CD14-positive monocyte (primary cell): ENCODE measurements around the gene S1PR4. TPM values are rescaled to one million over a fixed set of nuclear protein-coding genes. Genes with fewer than 3 reads are reported as not detected.
A peak's percentile ranks its signal among the peaks of the same experiment; 100 is the strongest.

Source experiments
- DNase-seq, 3 donors: peaks; one replicate each; pipeline ENCODE4 v3.0.0-alpha.2; 2011 to 2022
- H2AFZ ChIP-seq: 2 replicates; pipeline ENCODE4 v1.6.0; 2012; ENCODE audit warnings: mild to moderate bottlenecking, low read depth, low read length, inconsistent platforms; ENCODE audit not compliant: insufficient read depth, poor library complexity, severe bottlenecking
- H3K27ac ChIP-seq, 2 donors: 1 replicate in 1 of 2; 2 replicates in 1 of 2; pipeline ENCODE4 v1.5.1; 2012 to 2013; ENCODE audit warnings: low read length in 2 of 2, control low read depth in 1 of 2, inconsistent platforms in 1 of 2, low read depth in 1 of 2, mild to moderate bottlenecking in 1 of 2
- H3K27me3 ChIP-seq, 2 donors: one replicate each; pipeline versions ENCODE4 v1.6.0 to v1.6.1; 2011 to 2013; ENCODE audit warnings: low read length in 2 of 2; ENCODE audit not compliant: control insufficient read depth in 2 of 2, insufficient read depth in 2 of 2
- H3K36me3 ChIP-seq, 2 donors: replicated peaks in 1 of 2; 1 replicate in 1 of 2; 2 replicates in 1 of 2; pipeline versions ENCODE4 v1.5.1 to v1.6.1; 2012 to 2013; ENCODE audit warnings: low read length in 2 of 2, control low read depth in 1 of 2, inconsistent platforms in 1 of 2, mild to moderate bottlenecking in 1 of 2; ENCODE audit not compliant: insufficient read depth in 2 of 2, control insufficient read depth in 1 of 2
- H3K4me1 ChIP-seq, 2 donors: 1 replicate in 1 of 2; 2 replicates in 1 of 2; pipeline versions ENCODE4 v1.5.1 to v1.6.1; 2012 to 2013; ENCODE audit warnings: low read length in 2 of 2, control low read depth in 1 of 2, inconsistent platforms in 1 of 2, mild to moderate bottlenecking in 1 of 2, moderate library complexity in 1 of 2; ENCODE audit not compliant: insufficient read depth in 2 of 2, control insufficient read depth in 1 of 2
- H3K4me2 ChIP-seq: replicated peaks from 2 replicates; pipeline ENCODE3; 2012; ENCODE audit warnings: low read length, moderate library complexity, mild to moderate bottlenecking; ENCODE audit not compliant: poor library complexity, severe bottlenecking; ENCODE audit errors: extremely low read depth
- H3K4me3 ChIP-seq, 3 experiments: fragments of 200-600 bp in 1 of 3; sonication (generic) in 1 of 3; replicated peaks in 1 of 3; 1 replicate in 2 of 3; 2 replicates in 1 of 3; pipeline ENCODE4 v1.5.1; 2011 to 2013; ENCODE audit warnings: low read length in 3 of 3, mild to moderate bottlenecking in 3 of 3, control low read depth in 2 of 3, low read depth in 2 of 3, inconsistent platforms in 1 of 3, moderate library complexity in 1 of 3
- H3K79me2 ChIP-seq: 2 replicates; pipeline ENCODE4 v1.6.0; 2012; ENCODE audit warnings: mild to moderate bottlenecking, control low read depth, inconsistent platforms, low read length, moderate library complexity; ENCODE audit not compliant: insufficient read depth
- H3K9ac ChIP-seq: 2 replicates; pipeline ENCODE4 v1.6.0; 2017; ENCODE audit warnings: low read length, mild to moderate bottlenecking; ENCODE audit not compliant: insufficient read depth, poor library complexity, severe bottlenecking
- H3K9me3 ChIP-seq, 2 donors: replicated peaks in 1 of 2; 1 replicate in 1 of 2; 2 replicates in 1 of 2; pipeline versions ENCODE4 v1.5.1 to v1.6.1; 2012 to 2013; ENCODE audit warnings: low read length in 2 of 2, control low read depth in 1 of 2; ENCODE audit not compliant: control insufficient read depth in 1 of 2, insufficient read depth in 1 of 2
- H4K20me1 ChIP-seq: 2 replicates; pipeline ENCODE4 v1.6.0; 2012; ENCODE audit warnings: mild to moderate bottlenecking, low read length, control low read depth, moderate library complexity; ENCODE audit not compliant: insufficient read depth
- H3K27ac Mint-ChIP-seq, 7 donors: one replicate each; pipeline ENCODE4 v1.8.0; 2020; ENCODE audit warnings: mild to moderate bottlenecking in 7 of 7, mixed read lengths in 7 of 7, moderate library complexity in 6 of 7, inconsistent platforms in 2 of 7
- H3K27me3 Mint-ChIP-seq, 3 donors: one replicate each; pipeline ENCODE4 v1.8.0; 2021 to 2022; ENCODE audit warnings: low read depth in 3 of 3, mild to moderate bottlenecking in 3 of 3, mixed read lengths in 3 of 3, moderate library complexity in 3 of 3, inconsistent platforms in 1 of 3
- H3K36me3 Mint-ChIP-seq, 2 donors: one replicate each; pipeline ENCODE4 v1.8.0; 2020; ENCODE audit warnings: mixed read lengths in 2 of 2, inconsistent platforms in 1 of 2, mild to moderate bottlenecking in 1 of 2
- H3K4me1 Mint-ChIP-seq: one replicate; pipeline ENCODE4 v1.8.0; 2020; ENCODE audit warnings: mild to moderate bottlenecking, mixed read lengths
- H3K4me3 Mint-ChIP-seq, 2 donors: one replicate each; pipeline ENCODE4 v1.8.0; 2020; ENCODE audit warnings: mild to moderate bottlenecking in 2 of 2, mixed read lengths in 2 of 2, moderate library complexity in 1 of 2
- H3K9me3 Mint-ChIP-seq, 7 donors: one replicate each; pipeline ENCODE4 v1.8.0; 2020 to 2022; ENCODE audit warnings: mixed read lengths in 7 of 7, mild to moderate bottlenecking in 6 of 7, moderate library complexity in 6 of 7, inconsistent platforms in 2 of 7
- WGBS: methylation state at CpG from one replicate; pipeline ENCODE4 v1.1.5; 2013; ENCODE audit warnings: missing lambda C conversion rate; ENCODE audit not compliant: insufficient coverage; 5-methylcytosine and 5-hydroxymethylcytosine counted together
- intact Hi-C, 2 donors: fragments of 100-400 bp; cut with micrococcal nuclease; formaldehyde crosslinking; loops; one replicate each; pipeline versions ENCODE4 v1.15.0 to v1.15.1; 2023
- polyA plus RNA-seq, 3 donors: library from polyadenylated mRNA; depleted of rRNA in 1 of 3; unstranded in 2 of 3; stranded (reverse) in 1 of 3; fragments of 300-500 nt in 2 of 3; fragments of >200 nt in 1 of 3; fragmentation: Illumina TruSeq in 2 of 3; gene quantifications; 1 replicate in 2 of 3; 2 replicates in 1 of 3; pipeline ENCODE4 v1.2.3, GENCODE V29; 2012 to 2021
- TF ChIP-seq, protein P1 (sequence below): fragments of 200-600 bp; IDR thresholded peaks from one replicate; pipeline ENCODE4 v1.8.0; 2022; ENCODE audit warnings: antibody characterized with exemption, mild to moderate bottlenecking

The S1PR4 gene
- polyA plus RNA-seq, 3 donors, result 28.5 to 131 (median 105) TPM

- H3K36me3 Mint-ChIP-seq, result peaks cover 23 to 51% of the 10 kb centered on the region in 2 donors
- Histone ChIP-seq H3K4me3 (no peak overlapping the region), H3K36me3 (peaks cover 53 to 56% of the 10 kb centered on the region in 2 donors), H3K27ac (no peak overlapping the region), H3K9ac (no peak overlapping the region), H3K4me2 (no peak overlapping the region), H4K20me1 (peaks cover 8% of the 10 kb centered on the region), H3K4me1 (no peaks in the 10 kb centered on the region), H3K79me2 (no peaks in the 10 kb centered on the region), H3K27me3 (no peaks in the 10 kb centered on the region), H3K9me3 (no peaks in the 10 kb centered on the region), H2AFZ (no peak overlapping the region)
- no peaks in the 10 kb centered on the region for H3K9me3 Mint-ChIP-seq
- peak overlapping the region in 1 of 7 donors; percentile 23 for H3K27ac Mint-ChIP-seq
- H3K27me3 Mint-ChIP-seq, result peaks cover 0 to 2% (median 0%) of the 10 kb centered on the region in 3 donors
- 89% methylated on average over 15 of the region's 33 CpGs for WGBS
- no peak overlapping the region for H3K4me3 Mint-ChIP-seq
- no peak for DNase-seq
- TF ChIP-seq, protein P1, sequence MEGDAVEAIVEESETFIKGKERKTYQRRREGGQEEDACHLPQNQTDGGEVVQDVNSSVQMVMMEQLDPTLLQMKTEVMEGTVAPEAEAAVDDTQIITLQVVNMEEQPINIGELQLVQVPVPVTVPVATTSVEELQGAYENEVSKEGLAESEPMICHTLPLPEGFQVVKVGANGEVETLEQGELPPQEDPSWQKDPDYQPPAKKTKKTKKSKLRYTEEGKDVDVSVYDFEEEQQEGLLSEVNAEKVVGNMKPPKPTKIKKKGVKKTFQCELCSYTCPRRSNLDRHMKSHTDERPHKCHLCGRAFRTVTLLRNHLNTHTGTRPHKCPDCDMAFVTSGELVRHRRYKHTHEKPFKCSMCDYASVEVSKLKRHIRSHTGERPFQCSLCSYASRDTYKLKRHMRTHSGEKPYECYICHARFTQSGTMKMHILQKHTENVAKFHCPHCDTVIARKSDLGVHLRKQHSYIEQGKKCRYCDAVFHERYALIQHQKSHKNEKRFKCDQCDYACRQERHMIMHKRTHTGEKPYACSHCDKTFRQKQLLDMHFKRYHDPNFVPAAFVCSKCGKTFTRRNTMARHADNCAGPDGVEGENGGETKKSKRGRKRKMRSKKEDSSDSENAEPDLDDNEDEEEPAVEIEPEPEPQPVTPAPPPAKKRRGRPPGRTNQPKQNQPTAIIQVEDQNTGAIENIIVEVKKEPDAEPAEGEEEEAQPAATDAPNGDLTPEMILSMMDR, result no peak
- no peaks in the 10 kb centered on the region for H3K4me1 Mint-ChIP-seq
- intact Hi-C loops, result no loop called here
These were observed 30.0 kb downstream of the S1PR4 start for GRCh38 chr19:3208317-3209207.

GRCh38 chr19:3210347-3211017, 31.9 kb downstream of the S1PR4 start:
- intact Hi-C loops, result loop anchor here (2.0 to 5.0 kb wide), 3 partner anchors 64 to 243 kb away; no protein-coding TSS in a partner anchor
- H3K27me3 ChIP-seq, result no peaks in the 10 kb centered on the region
- peak; percentile 33 to 61 (median 54) for DNase-seq
- H3K27ac ChIP-seq, result no peak overlapping the region
- no peaks in the 10 kb centered on the region for H3K4me1 ChIP-seq
- no peak overlapping the region for H2AFZ ChIP-seq
- Mint-ChIP-seq H3K36me3 (peaks cover 17 to 38% of the 10 kb centered on the region in 2 donors), H3K27ac (peak overlapping the region in 1 of 7 donors; percentile 30), H3K9me3 (no peaks in the 10 kb centered on the region), H3K4me1 (no peaks in the 10 kb centered on the region), H3K4me3 (no peak overlapping the region), H3K27me3 (peaks cover 0 to 2% (median 1%) of the 10 kb centered on the region in 3 donors)
- H3K36me3 ChIP-seq, result peaks cover 34 to 37% of the 10 kb centered on the region in 2 donors
- no peaks in the 10 kb centered on the region for H3K9me3 ChIP-seq
- H3K4me3 ChIP-seq, result no peak overlapping the region
- H4K20me1 ChIP-seq, result peaks cover 8% of the 10 kb centered on the region
- TF ChIP-seq, protein P1, result peak; percentile 88
- WGBS, result 58% methylated on average over 16 of the region's 20 CpGs
- H3K4me2 ChIP-seq, result no peak overlapping the region
- H3K79me2 ChIP-seq, result no peaks in the 10 kb centered on the region
- no peak overlapping the region for H3K9ac ChIP-seq
